Stimulated activated CD8-positive, alpha-beta memory T cell treated with anti-CD3 and anti-CD28 coated beads, Interleukin-4, amount 100 ng/mL, for 48 hours (primary cell): Measurements from ENCODE around the gene FHL3.
"Not testable (repeated sequence)": the region's sequence is repeated elsewhere in the genome, so short reads cannot be mapped to it uniquely, and the experiment has no call there.

Source experiments
- DNase-seq: peaks from one replicate; pipeline ENCODE4 v3.0.0-alpha.2; 2020

The FHL3 gene

DNA sequence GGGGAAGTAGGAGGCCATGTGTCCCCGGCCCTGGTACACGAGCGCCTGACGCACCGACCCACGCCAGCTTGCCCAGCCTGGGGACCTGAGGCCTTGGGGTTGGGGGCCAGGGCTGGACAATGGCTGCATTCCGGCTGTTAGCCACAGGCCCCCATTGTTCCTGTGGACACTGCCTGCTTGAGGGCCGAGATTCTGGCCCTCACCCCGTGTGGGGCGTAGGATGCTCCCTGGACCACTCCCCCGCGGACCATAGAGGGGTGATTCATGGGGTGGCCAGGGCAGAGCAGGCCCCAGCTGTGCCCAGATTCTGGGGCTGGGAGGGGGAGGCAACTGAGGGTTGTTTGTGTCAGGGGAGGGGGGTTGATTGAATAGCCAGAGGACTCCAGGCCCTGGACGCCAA is 29.6 kb upstream of the FHL3 start:
- no peak for DNase-seq

DNA sequence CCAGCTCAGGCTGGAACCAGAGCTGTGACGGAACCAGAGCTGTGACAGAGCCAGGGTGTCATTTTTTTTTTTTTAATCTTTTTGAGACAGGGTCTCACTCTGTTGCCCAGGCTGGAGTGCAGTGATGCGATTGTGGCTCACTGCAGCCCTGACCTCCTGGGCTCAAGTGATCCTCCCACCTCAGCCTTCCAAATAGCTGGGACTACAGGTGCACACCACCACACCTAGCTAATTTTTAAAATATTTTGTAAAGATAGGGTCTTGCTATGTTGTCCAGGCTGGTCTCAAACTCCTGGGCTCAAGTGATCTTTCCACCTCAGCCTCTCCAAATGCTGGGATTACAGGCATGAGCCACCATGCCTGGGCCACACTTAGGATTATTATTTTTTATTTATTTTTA is 27.7 kb upstream of the FHL3 start:
- not testable (repeated sequence) for DNase-seq

DNA sequence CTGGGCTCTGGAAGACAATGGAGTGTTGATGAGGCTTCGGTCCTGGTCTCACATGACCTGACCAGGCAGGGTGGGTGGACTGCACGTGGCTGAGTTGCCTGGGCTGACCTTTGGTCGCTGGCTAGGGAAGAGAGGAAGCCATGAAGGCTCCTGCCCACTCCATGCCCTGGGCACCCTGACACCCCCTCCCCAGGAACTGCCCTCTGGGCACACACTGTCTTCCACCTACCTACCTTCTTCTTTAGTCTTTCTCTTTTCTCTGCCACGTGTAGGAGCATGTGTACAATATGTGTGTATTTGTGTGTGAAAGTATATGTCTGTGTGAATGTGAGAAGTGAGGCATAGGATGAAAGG is 26.2 kb upstream of the FHL3 start:
- DNase-seq, result no peak

DNA sequence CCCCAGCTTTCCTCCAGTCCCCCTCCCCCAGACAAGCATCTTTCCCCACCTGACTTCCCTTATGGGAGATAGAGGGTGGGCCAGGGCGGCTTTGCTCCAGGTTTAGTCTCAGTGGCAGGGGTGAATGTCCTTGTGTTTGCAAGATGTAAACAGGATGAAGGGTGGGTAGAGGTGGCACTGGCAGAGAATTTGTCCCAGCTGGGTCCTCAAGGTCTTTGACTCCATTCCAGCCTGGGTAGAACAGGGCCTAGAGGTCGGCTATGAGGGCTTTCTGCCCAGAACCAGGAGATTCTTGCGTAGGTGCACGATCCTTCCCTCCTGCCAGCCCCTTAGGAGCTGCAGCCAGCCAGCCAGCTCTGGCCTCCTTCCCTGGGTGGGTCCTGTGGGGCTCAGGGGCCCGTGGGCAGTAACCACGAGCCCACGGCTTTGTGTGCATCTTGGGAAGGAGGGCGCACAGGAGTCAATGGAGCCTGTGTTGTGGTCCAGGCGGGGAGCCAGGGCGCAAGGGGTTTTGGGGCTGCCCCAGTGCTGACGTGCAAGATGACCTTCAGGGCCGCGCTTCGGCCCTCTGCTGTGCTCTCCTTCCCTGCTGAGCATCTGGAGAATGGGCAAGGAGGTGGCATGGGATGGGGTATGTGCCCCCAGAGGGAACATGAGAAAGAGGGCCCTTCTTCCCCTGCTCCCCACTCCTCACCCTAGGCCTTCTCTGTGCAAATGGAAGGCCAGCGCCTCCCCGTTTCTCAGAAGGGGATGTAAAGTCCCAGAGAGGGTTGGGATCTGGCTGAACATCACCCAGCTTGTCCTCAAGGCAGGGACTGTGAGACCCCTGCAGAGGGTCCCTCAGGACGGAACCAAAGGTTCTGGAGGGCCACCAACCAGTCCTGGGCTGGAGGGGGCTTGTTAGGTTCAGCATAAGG is 25.5 kb upstream of the FHL3 start:
- no peak for DNase-seq

DNA sequence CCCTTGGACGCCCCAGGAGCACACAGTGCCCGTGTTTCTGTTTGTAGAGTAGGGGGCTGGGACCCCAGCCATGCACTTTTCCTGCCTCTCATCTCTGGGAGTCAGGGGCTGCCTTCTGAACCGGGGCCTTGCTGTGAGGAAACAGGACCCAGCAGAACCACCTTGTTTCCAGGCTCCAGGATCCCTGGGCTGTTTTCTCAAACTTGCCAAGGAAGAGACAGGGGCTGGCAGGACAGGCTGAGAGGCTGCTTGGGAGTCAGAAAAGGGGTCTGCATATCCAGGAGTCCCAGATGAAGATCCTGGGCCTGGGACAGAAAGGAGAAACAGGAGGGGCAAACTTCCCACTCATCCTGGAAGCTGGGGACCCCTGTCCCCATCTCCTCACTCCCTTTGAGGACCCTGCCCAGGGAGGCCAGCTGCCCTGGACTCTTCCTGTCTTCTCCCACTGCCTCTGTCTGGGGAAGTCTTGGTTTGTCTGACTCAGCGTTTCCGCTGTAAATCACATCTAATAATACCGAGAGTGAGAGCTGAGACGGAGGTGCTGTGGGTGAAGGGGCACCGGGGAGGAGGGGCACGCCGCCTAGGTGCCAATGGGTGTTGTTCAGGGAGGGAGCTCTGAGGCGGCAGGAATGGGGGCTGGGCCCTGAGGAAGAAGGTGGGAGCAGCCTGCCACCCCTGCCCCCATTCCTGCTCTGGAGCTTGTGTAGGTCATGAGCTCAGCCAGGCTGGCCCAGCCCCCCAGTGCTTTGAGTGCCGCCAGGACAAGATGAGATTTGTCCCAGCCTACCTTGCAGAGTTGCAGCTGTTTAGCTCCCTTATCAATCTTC is 24.6 kb upstream of the FHL3 start:
- DNase-seq, result peak; percentile 86

- no peak for DNase-seq
Observed at GRCh38 chr1:38029081-38029681, 23.9 kb upstream of the FHL3 start.

GRCh38 chr1:38028671-38029070 is 23.4 kb upstream of the FHL3 start:
- no peak for DNase-seq

GRCh38 chr1:38028105-38028591 is 22.8 kb upstream of the FHL3 start:
- peak; percentile 84 for DNase-seq

GRCh38 chr1:38027201-38028104 is 22.1 kb upstream of the FHL3 start:
- DNase-seq, result no peak

DNA sequence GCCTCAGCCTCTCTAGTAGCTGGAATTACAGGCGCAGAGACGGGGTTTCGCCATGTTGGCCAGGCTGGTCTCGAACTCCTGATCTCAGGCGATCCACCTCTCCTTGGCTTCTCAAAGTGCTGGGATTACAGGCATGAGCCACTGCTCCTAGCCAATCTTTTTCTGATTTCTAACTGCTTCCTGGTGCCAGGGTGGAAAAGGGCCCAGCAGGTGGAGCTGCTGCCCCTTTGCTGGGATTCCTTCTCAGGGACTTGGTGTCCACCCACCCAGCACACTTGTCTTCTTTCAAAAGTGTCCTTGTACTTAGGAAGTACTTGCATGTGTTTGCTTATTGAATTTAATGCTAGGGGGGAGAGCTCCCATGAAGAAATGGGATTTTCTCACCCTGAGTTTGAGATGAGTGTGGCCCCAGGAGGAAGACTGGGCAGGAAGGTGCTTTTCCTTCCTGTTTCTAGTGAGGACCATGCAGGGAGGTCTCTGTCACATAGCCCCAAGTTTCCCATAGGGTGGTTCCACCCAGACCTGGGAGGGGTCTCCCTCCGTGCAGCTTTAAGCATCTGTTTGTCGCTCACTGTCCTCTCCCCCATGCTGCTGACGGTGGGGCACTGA is 21.4 kb upstream of the FHL3 start:
- DNase-seq, result peak; percentile 73

DNA sequence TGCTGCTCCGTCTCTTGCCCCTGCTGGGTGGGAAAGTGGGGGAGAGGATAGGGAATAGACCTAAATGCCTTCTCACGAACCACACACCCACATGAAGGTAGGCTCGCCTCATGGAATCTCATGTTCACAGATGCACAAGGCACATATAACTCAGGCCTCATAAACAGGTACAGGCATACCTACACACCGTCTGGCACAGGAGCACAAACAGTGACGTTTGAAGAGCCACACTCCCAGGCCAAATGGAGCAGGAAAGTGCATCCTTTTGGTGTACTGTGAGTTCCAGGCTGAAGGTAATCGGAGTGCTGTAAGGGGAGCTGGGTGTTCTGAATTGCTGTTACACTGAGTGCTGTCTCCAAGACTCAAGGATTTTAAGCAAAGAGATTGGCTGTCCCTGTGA is 20.4 kb upstream of the FHL3 start:
- no peak for DNase-seq

DNA sequence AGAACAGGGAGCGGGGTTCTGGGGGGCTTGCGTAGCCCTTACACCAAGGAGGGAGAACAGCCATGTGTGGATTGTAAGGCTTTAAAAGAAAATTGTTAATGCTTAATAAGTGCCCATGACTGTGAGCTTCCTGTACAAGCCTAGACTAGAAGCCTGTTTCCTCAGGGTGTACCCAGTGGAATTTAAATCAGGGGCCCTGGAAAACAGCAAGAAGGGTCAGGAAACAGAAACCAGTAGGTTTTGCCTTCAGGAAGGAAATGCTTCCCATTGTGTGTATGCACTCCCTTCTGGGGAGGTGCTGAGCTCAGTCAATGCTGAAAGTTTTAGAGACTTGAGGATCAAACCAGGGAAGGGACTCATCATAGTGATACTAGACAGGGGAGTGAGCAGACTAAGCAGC is 19.9 kb upstream of the FHL3 start:
- no peak for DNase-seq

DNA sequence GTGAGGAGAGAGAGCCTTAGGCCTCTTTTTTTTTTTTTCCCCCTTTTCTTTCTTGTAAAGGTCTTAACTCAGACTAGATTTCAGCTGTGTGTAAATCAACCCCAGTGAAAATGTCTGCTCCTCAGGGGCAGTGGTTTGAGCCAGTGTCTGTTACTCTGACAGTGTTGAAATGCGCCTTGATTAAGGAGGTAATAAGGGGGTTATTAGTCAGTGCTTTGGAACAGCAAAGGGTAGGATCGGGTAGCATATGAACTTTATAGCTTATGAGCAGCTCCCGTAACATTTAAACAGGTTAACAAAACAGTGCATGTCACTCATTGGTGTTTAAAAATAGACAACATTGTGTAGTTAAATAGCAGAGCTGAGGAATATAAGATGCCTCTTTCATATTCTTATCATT is 17.5 kb upstream of the FHL3 start:
- DNase-seq, result no peak

DNA sequence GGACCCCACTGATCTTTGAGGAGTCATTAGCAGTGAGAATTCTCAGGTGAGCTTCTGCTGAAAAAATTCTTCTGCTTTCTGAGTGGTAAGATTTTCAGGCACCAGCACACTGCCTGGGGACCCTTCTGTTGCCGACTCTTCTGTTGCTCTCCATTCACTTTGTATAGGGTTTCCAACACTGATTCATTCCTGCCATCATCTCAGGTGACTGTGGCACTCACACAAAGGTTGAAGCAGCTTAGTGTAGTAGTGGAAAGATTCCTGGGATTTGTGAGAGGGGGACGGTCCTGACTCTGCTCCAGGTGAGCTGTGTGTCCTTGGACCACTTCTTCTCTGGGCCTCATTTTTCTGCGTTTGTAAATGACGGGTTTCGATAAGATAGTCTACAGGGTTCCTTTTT is 16.7 kb upstream of the FHL3 start:
- no peak for DNase-seq

DNA sequence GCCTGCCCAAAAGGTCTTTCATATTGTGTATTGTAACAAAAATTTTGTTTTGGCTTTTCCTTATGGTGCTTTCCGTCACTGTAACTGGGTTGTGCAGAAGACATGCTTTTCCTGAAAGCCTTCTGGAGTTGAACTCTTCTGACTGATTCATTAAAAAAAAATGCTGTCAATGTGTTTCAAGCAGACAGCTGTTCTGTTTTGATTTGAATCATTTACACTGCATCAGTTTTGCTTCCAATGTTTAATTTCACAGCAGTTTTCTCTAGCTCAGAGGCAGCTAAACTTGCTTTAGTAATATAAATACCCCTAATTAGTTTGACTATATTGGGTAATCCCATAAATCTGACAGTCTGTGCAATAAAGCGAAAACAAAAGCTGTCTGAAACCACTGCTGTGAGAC is 15.1 kb upstream of the FHL3 start:
- DNase-seq, result no peak

- DNase-seq, result no peak
Observed at GRCh38 chr1:38018864-38019343, 13.6 kb upstream of the FHL3 start.

- DNase-seq, result no peak
Observed at GRCh38 chr1:38015978-38016725, 10.8 kb upstream of the FHL3 start.

DNA sequence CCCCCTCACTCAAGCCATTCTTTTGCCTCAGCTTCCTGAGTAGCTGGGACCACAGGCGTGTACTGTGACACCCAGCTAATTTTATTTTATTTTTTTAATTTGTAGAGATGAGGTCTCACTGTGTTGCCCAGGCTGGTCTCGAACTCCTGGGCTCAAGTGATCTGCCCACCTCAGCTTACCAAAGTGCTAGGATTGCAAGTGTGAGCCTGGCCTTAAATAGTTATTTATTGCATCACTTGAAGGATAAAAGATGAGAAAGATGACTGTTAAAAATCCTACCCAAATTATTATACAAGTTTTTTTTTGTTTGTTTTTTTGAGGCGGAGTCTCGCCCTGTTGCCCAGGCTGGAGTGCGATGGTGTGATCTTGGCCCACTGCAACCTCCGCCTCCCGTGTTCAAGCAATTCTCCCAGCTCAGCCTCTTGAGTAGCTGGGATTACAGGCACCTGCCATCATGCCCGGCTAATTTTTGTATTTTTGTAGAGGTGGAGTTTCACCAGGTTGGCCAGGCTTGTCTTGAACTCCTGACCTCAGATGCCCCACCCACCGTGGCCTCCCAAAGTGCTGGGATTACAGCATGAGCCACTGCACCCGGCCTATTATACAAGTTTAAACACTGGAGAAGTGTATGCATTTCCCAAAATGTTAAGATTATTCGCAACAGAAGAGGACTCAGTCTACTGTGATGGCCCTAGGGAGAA is 9.6 kb upstream of the FHL3 start:
- DNase-seq, result no peak

GRCh38 chr1:38014171-38014570 is 8.9 kb upstream of the FHL3 start:
- DNase-seq, result no peak

GRCh38 chr1:38013227-38013622 is 7.9 kb upstream of the FHL3 start:
- no peak for DNase-seq
